ENCODE results near the gene TBL3.
"Not testable (repeated sequence)": the region's sequence is repeated elsewhere in the genome, so short reads cannot be mapped to it uniquely, and the experiment has no call there.

Gene TBL3

GRCh38 chr16:1944612-1945199 lies 27.1 kb upstream of the TBL3 start:
- DNase-seq, result no peak

DNA sequence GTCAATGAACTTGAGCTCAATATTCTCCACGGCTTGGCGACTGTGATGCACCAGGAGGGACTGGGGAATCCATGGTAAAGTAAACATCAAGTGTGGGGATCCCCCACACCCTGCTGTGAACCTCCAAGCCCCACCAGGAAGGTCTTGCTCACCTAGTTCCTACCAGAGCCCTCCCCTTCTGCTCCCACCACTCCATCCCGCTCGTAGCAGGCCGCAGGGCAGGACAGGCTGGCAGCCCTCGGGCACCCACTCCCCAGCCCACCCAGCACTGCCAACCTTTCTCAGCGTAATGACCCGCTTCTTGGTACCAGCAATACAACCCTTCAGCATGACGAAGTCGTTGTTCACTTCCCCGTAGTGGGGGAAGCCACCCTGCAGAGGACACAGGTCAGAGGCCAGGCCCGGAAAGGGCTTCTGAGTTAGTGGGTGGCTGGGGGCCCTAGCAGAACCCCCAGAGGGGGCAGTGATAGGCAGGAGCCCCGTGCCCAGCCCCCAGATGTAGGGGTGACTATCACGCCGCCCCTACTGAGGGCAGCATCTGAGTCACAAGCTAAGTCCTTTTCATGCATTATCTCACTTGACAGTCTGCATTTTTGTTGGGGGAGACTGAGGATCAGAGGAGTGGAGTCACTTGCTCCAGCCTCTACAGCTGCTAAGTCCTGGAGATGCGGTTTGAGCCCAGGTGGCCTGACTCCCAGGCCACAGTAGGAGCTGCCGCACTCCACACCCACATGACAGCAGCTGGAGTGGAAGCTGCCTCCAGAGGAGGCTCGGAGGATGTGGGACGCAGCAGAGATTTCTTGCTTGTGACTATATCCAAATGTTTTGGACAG lies 26.1 kb upstream of the TBL3 start:
- DNase-seq, result no peak

GRCh38 chr16:1946495-1947368 lies 25.1 kb upstream of the TBL3 start:
- no peak for DNase-seq

GRCh38 chr16:1947369-1947670 lies 24.5 kb upstream of the TBL3 start:
- DNase-seq, result no peak

DNA sequence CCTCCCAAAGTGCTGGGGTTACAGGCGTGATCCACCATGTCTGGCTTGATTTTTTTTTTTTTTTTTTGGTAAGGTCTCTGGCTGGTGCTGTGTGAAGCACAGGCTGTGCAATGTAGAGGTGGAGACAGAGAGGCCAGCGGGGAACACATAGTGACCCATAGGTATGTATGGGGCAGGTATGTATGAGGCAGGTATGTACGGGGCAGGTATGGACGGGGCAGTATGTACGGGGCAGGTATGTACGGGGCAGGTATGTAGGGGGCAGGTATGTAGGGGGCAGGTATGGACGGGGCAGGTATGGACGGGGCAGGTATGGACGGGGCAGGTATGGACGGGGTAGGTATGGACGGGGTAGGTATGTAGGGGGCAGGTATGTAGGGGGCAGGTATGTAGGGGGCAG lies 22.3 kb upstream of the TBL3 start:
- DNase-seq, result no peak

DNA sequence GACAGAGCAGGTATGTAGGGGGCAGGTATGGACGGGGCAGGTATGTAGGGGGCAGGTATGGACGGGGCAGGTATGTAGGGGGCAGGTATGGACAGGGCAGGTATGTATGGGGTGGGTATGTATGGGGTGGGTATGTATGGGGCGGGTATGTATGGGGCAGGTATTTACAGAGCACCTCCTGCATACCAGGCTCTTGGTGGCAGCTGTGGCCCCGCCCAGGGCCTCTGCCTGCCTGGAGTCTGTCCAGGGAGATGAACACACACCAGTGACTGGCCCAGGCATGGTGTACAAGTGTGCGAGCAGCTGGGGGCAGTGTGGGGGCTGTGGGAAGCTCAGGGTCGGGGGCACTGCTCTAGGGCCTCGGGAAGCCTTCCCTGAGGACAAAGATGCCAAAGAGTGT lies 21.8 kb upstream of the TBL3 start:
- no peak for DNase-seq

GRCh38 chr16:1950559-1950958 lies 21.3 kb upstream of the TBL3 start:
- DNase-seq, result no peak

GRCh38 chr16:1953734-1954133 lies 18.1 kb upstream of the TBL3 start:
- no peak for DNase-seq

DNA sequence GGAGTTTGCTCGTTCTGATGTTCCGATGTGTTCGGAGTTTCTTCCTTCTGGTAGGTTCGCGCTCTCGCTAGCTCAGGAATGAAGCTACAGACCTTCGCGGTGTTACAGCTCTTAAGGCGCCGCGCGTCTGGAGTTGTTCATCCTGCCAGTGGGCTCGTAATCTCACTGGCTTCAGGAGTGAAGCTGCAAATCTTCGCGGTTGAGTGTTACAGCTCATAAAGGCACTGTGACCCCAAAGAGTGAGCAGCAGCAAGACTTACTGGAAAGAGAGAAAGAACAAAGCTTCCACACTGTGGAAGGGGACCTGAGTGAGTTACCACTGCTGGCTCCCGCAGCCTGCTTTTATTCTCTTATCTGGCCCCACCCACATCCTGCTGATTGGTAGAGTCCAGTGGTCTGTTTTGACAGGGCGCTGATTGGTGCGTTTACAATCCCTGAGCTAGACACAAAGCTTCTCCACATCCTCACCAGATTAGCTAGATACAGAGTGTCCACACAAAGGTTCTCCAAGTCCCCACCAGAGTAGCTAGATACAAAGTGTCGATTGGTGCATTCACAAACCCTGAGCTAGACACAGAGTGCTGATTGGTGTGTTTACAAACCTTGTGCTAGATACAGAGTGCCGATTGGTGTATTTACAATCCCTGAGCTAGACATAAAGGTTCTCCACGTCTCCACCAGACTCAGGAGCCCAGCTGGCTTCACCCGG lies 14.3 kb upstream of the TBL3 start:
- DNase-seq, result not testable (repeated sequence)

DNA sequence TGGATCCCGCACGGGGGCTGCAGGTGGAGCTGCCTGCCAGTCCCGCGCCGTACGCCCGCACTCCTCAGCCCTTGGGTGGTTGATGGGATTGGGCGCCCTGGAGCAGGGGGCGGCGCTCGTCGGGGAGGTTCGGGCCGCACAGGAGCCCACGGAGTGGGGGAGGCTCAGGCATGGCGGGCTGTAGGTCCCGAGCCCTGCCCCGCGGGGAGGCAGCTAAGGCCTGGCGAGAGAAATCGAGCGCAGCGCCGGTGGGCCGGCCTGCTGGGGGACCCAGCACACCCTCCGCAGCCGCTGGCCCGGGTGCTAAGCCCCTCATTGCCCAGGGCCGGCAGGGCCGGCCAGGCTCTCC lies 13.7 kb upstream of the TBL3 start:
- DNase-seq, result not testable (repeated sequence)

DNA sequence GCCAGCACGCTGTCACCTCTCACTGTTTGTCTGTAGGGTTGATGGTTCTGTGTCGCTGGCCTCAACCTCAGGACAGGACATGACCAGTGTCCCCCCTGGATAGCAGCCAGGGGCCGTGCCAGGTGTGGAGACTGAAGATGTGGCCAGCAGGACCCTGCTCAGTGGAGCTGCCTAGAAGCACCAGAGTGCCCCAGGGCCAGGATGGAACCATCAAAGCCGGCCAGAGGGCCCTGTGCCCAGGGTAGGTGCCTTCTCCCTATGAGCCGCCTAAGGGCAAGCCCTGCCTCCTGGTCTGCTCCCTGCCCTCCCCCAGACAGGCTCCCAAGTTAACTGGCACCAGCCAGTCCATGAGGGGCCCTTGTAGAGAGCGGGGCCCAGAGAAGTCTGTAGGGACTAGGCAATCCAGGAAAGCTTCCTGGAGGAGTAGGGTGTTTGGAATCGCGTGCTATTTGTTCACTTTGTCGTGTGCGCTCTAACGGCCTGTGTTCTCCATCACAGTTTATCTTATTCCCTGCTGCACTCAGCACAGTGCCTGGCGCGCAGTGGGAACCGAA lies 13.1 kb upstream of the TBL3 start:
- DNase-seq, result no peak

GRCh38 chr16:1959269-1960039 lies 12.4 kb upstream of the TBL3 start, which contains the start of gene NDUFB10:
Gene NDUFB10 (plus strand): TSS chr16:1959538. CDS start chr16:1959625, 87 bp downstream.
- peak; percentile 90 for DNase-seq

DNA sequence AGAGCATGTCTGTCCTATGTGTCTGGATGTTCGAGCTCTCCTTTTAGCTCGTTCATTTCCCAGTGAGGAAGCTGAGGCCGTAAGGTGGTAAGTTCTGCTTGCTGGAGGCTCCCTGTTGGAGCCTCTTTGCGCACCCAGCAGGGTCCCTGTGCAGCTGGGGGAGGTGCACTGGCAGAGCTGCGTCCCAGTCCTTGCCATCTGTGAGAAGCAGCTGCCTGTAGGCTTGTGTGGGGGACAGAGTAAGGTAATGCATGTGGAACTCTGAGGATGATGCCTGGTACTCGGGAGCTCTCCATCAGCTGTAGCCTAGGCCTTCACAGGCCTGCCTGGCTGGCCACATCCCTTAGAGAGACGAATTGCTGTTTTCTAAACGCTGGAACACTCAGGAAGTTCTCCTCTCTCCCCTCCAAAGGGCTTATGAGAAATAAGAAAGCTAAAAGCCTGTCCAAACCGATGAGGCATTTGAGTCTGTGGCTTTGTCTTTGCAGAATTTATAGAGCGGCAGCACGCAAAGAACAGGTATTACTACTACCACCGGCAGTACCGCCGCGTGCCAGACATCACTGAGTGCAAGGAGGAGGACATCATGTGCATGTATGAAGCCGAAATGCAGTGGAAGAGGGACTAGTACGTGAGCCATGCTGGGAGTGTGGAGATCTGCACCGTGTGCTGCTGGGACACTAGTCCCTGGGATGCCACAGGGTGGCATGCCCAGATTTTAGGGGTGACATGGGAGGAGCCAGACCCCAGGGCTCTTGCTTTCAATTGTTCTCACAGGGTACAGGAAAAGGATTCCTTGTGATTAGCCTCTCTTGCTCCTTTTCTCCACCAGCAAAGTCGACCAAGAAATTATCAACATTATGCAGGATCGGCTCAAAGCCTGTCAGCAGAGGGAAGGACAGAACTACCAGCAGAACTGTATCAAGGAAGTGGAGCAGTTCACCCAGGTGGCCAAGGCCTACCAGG lies 10.9 kb upstream of the TBL3 start:
- DNase-seq, result peak; percentile 67

DNA sequence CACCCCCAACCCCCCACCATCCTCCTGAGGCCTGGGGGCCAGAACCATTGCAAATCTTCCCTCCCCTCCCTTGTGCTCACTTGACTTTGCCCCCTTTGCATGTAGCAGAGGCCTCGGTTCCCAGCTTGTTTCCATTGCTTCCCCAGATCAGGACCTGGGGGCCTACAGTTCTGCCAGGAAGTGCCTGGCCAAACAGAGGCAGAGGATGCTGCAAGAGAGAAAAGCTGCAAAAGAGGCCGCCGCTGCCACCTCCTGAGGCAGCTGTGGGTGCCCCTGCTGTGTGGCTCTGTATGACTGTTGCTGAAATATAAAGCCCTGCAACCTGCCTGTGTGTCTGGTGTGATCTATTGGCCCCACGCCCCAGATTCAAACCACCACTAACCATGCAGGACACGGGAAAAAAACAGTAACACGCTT lies 10.2 kb upstream of the TBL3 start:
- DNase-seq, result peak; percentile 33

DNA sequence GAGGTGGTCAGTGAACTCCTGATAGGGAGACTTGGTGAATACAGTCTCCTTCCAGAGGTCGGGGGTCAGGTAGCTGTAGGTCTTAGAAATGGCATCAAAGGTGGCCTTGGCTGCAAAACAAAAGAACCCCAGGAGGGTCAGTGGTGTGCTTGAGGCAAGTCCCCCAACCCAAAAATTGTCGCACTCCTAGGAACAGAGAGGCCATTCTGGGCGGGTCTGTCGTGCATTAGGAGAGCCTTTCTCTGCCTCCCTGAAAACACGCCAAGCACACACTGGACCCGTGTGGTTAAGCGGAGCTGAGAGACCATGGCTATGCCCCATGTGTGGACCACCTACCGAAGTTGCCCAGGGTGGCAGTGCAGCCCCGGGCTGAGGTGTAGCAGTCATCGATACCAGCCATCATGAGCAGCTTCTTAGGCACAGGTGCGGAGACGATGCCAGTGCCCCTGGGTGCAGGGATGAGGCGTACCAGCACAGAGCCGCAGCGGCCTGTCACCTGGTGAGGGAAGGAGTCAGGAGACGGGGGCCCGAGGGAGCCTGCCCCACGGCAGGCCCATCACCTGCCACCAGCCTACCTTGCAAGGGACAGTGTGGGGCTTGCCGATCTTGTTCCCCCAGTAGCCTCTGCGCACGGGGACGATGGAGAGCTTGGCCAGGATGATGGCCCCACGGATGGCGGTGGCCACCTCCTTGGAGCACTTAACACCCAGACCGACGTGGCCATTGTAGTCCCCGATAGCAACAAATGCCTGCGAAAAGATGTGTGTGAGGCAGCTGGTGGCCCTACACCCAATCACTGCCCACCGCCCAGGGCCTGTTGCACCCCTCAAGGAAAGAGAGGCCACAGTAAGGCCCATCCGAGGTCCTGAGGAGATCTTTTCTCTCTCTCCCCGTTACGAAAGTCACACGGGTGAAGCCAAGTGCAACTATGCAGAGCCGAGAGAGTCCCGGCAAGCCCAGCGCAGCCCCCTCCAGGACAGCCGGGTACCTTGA lies 9.4 kb upstream of the TBL3 start:
- DNase-seq, result not testable (repeated sequence)

DNA sequence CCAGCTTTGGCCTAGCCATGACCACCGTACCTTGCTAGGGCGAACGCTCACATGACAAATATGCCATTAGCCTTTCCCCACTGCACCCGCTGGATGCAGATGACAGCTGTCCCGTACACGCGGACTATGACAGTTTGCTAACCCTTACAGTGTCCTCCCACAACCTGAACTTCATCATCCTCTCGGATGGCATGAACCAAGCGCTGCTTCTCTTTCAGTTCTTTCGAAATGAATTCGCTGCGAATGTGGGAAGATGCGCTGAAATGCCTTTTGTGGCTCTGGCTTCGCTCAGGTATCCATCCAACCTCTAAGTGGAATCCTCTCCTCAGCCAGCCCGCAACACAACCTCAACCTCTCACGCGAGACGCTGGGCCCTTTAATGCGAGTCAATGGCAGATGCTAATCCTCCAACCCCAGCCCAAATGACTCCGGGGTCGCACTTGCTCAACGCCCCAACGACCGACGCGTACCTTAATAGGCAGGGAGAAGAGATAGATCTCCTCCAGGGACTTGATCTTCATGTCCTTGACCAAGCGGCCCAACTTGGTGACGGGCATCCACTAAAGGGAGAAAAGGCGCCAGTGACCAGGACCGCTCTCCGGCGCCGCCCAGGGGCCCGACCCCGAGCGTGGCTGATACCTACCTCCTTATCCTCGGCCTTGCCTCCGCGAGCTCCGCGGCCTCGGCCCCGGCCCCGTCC lies 7.9 kb upstream of the TBL3 start:
- DNase-seq, result no peak

DNA sequence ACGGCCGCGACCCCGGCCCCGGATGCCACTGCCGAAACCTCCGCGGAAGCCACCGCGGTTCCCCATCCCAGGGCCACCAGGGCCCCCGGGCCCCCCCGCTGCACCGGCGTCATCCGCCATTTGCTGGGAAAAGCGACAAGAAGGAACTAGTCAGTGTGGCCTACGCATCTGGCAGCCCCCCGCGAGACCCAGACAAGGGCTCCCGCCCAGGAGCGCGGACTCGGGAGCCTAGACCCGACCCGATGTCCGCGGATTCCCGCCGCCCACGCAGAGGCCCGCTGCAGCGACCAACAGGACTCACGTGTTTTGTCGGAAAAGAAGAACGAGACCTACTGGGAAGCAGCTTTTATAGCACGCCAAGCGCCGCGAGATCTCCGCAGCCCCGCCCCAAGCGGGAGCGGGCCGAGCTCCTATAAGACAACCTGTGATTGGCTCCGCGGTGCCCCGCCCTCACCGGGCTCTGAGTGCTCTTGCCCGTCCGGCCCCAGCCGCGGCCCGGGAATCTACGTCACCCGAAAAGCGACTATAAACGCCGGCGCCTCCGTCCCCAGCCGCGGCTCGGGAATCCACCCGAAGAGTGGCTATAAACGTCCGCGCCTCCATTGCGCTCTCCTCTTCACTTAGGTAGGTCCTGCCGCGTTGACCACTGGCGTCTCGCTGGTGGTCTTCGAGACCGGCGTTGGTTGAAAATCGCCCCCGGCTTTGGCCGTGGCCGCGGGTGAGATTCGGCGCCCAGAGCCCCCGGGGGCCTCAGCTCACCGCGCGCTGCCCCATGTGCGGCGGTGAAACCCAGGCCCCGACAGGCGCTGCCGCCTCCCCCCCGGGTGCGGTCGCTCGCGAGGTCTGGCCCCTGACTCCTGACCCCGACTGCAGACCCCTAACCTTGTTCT lies 7.1 kb upstream of the TBL3 start, which contains the start of gene RPS2:
TSS of gene RPS2 (minus strand) at position 321 of the 890 bp plus-strand sequence. CDS start at position 120, 201 bp downstream.
- peak; percentile 98 for DNase-seq

Data from EL (cell line).